ENCODE measurements around the gene SLC44A3. TPM values are rescaled to one million over a fixed set of nuclear protein-coding genes. Genes with fewer than 3 reads are reported as not detected.

The SLC44A3 gene
- polyA plus RNA-seq, 1 donor from 2014 or later: not detected

DNA sequence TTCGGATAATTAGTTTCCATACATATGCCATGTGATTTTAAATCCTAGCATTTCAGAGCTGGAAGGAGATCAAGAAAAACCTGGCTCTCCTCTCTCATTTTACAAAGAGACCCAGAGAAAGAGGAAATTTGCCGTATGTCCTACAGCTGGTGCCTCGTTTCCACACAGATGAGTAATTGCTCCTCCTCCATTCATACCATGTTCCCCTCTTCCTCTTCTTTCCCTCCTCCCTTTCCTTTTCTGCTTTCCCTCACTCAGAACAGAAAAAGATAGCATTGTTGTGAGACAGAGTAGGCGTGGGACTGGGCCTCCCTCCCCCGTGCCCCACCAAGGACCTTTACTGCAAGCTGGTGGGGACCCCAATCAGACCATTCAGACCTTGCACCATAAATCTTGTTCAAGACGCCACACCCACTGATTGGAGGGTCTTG is 13.7 kb upstream of the SLC44A3 start:
- Histone ChIP-seq H3K36me3 (ENCODE audit: insufficient read depth, low read length) (no peaks in the 10 kb centered on the region), H3K27ac (ENCODE audit: low read length) (no peak overlapping the region), H3K9ac (ENCODE audit: low read length) (no peak overlapping the region), H3F3A (ENCODE audit: insufficient read depth, low read length, poor library complexity, severe bottlenecking) (no peaks in the 10 kb centered on the region), H3K4me3 (ENCODE audit: low read length) (no peak overlapping the region), H3K9me2 (ENCODE audit: insufficient read depth, low read length) (no peaks in the 10 kb centered on the region), H3K79me2 (replicated peaks; ENCODE audit: insufficient read depth, low read length) (no peaks in the 10 kb centered on the region), H3K9me3 (ENCODE audit: low read length) (no peaks in the 10 kb centered on the region), H2AFZ (ENCODE audit: low read depth, low read length) (no peak overlapping the region), H3K27me3 (ENCODE audit: insufficient read depth, low read depth, low read length) (no peaks in the 10 kb centered on the region), H4K20me1 (ENCODE audit: insufficient read depth) (no peaks in the 10 kb centered on the region), H3K4me2 (ENCODE audit: low read length) (no peak overlapping the region)
- TF ChIP-seq POLR2AphosphoS5 (IDR thresholded peaks at IDR 0.05): no peak
- no peak for TF ChIP-seq SMC3 (conservative IDR thresholded peaks at IDR 0.05; ENCODE audit: poor library complexity)
- TF ChIP-seq RAD21 (conservative IDR thresholded peaks at IDR 0.05): no peak
- no peak for TF ChIP-seq EZH2 (IDR thresholded peaks at IDR 0.05; ENCODE audit: borderline replicate concordance, insufficient read depth, low read length, poor library complexity, severe bottlenecking)
- TF ChIP-seq, protein P1, sequence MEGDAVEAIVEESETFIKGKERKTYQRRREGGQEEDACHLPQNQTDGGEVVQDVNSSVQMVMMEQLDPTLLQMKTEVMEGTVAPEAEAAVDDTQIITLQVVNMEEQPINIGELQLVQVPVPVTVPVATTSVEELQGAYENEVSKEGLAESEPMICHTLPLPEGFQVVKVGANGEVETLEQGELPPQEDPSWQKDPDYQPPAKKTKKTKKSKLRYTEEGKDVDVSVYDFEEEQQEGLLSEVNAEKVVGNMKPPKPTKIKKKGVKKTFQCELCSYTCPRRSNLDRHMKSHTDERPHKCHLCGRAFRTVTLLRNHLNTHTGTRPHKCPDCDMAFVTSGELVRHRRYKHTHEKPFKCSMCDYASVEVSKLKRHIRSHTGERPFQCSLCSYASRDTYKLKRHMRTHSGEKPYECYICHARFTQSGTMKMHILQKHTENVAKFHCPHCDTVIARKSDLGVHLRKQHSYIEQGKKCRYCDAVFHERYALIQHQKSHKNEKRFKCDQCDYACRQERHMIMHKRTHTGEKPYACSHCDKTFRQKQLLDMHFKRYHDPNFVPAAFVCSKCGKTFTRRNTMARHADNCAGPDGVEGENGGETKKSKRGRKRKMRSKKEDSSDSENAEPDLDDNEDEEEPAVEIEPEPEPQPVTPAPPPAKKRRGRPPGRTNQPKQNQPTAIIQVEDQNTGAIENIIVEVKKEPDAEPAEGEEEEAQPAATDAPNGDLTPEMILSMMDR (IDR thresholded peaks at IDR 0.05; ENCODE audit: poor library complexity, severe bottlenecking): no peak
- no peak for TF ChIP-seq TAF1 (IDR thresholded peaks at IDR 0.05; ENCODE audit: low read depth)
- no peak for TF ChIP-seq EP300 (conservative IDR thresholded peaks at IDR 0.05; ENCODE audit: poor library complexity, severe bottlenecking)
- no peak for TF ChIP-seq MXI1 (conservative IDR thresholded peaks at IDR 0.05; ENCODE audit: poor library complexity, severe bottlenecking)
- TF ChIP-seq REST (IDR thresholded peaks at IDR 0.05; ENCODE audit: borderline replicate concordance): no peak

- H3K9me3 ChIP-seq (ENCODE audit: low read length): no peaks in the 10 kb centered on the region
- H3F3A ChIP-seq (ENCODE audit: insufficient read depth, low read length, poor library complexity, severe bottlenecking): no peaks in the 10 kb centered on the region
- H3K79me2 ChIP-seq (replicated peaks; ENCODE audit: insufficient read depth, low read length): no peaks in the 10 kb centered on the region
- H3K4me2 ChIP-seq (ENCODE audit: low read length): no peak overlapping the region
- H3K9ac ChIP-seq (ENCODE audit: low read length): no peak overlapping the region
- H3K9me2 ChIP-seq (ENCODE audit: insufficient read depth, low read length): no peaks in the 10 kb centered on the region
- H4K20me1 ChIP-seq (ENCODE audit: insufficient read depth): no peaks in the 10 kb centered on the region
- TF ChIP-seq SMC3 (conservative IDR thresholded peaks at IDR 0.05; ENCODE audit: poor library complexity) (no peak), EZH2 (IDR thresholded peaks at IDR 0.05; ENCODE audit: borderline replicate concordance, insufficient read depth, low read length, poor library complexity, severe bottlenecking) (no peak)
- H3K36me3 ChIP-seq (ENCODE audit: insufficient read depth, low read length): no peaks in the 10 kb centered on the region
- no peak overlapping the region for H3K27ac ChIP-seq (ENCODE audit: low read length)
- no peak overlapping the region for H3K4me3 ChIP-seq (ENCODE audit: low read length)
- H2AFZ ChIP-seq (ENCODE audit: low read depth, low read length): no peak overlapping the region
- no peaks in the 10 kb centered on the region for H3K27me3 ChIP-seq (ENCODE audit: insufficient read depth, low read depth, low read length)
These were observed 12.2 kb upstream of the SLC44A3 start for GRCh38 chr1:94807742-94808491.
